ENCODE results near the gene FGD2. TPM values are rescaled to one million over a fixed set of nuclear protein-coding genes. Genes with fewer than 3 reads are reported as not detected.

FGD2 gene
- total RNA-seq, 1 experiment from 2014 or later, result 0.13 TPM

- peak; percentile 61 for DNase-seq
- Histone ChIP-seq H3K79me1 (ENCODE audit: insufficient read depth, low read depth, low read length, poor library complexity, severe bottlenecking) (peaks cover 3% of the 10 kb centered on the region), H4K91ac (ENCODE audit: insufficient read length, low read depth, low read length) (no peak overlapping the region), H2BK5ac (ENCODE audit: insufficient read length, low read length) (no peak overlapping the region), H3K4me2 (ENCODE audit: insufficient read depth, insufficient read length, low read length) (no peak overlapping the region), H3T11ph (ENCODE audit: low read length) (no peak overlapping the region), H2BK12ac (ENCODE audit: insufficient read length, low read depth, low read length) (no peak overlapping the region), H3K79me2 (ENCODE audit: insufficient read depth, low read length) (peaks cover 18% of the 10 kb centered on the region; the same call in 1 of the 2 replicates), H4K5ac (ENCODE audit: insufficient read length, low read depth, low read length) (no peak overlapping the region), H3K14ac (ENCODE audit: insufficient read depth, low read length) (no peak overlapping the region), H2BK120ac (ENCODE audit: low read depth, low read length, poor library complexity, severe bottlenecking) (no peak overlapping the region), H2AK5ac (ENCODE audit: insufficient read length, low read length) (no peak overlapping the region), H3K4me1 (ENCODE audit: insufficient read depth, low read length) (peaks cover 5% of the 10 kb centered on the region; the same call in 1 of the 2 replicates), H3K4ac (ENCODE audit: low read depth, low read length) (no peak overlapping the region), H3K27ac (ENCODE audit: insufficient read length, low read depth, low read length) (no peak overlapping the region), H2BK20ac (ENCODE audit: low read depth, low read length, poor library complexity, severe bottlenecking) (no peak overlapping the region), H3K9me3 (ENCODE audit: control insufficient read depth, low read depth, low read length) (no peaks in the 10 kb centered on the region), H4K8ac (replicated peaks; ENCODE audit: insufficient read length, low read depth, low read length) (no peak overlapping the region), H3K18ac (ENCODE audit: insufficient read length, low read depth, low read length) (no peak overlapping the region), H2BK15ac (ENCODE audit: low read depth, low read length) (no peak overlapping the region), H2AFZ (ENCODE audit: low read length) (no peak overlapping the region), H3K27me3 (ENCODE audit: insufficient read depth, low read length) (no peaks in the 10 kb centered on the region), H3K56ac (ENCODE audit: insufficient read length, low read depth, low read length) (no peak overlapping the region), H4K20me1 (ENCODE audit: control insufficient read depth, insufficient read depth, insufficient read length) (no peaks in the 10 kb centered on the region), H3K23ac (ENCODE audit: insufficient read length, low read depth, low read length) (no peak overlapping the region), H3K9ac (ENCODE audit: extremely low read depth, insufficient read length, low read length) (no peak overlapping the region), H3K23me2 (ENCODE audit: insufficient read length, low read depth, low read length, poor library complexity, severe bottlenecking) (no peaks in the 10 kb centered on the region)
- Mint-ChIP-seq H3K36me3 (ENCODE audit: insufficient read depth in 1 of 3, low read depth in 3 of 3) (peaks cover 51 to 76% (median 68%) of the 10 kb centered on the region in 3 experiments; a peak in 6 of 7 replicates), H3K27me3 (ENCODE audit: low read depth) (no peaks in the 10 kb centered on the region), H3K4me3 (no peak overlapping the region), H3K27ac (no peak overlapping the region; a peak in 1 of 7 replicates), H3K4me1 (peaks cover 25 to 28% of the 10 kb centered on the region in 2 experiments), H3K9me3 (no peaks in the 10 kb centered on the region)
- TF ChIP-seq CTCF (conservative IDR thresholded peaks at IDR 0.05), result peak; percentile 71
- no CpG with 5 or more reads among the region's 16 CpGs for WGBS (ENCODE audit: extremely low coverage, insufficient read length, low lambda C conversion rate)
These were observed 27.9 kb upstream of the FGD2 start for GRCh38 chr6:36977470-36977941.
